NCI-H2227 (cell line): ENCODE measurements around the gene PCBP2.
"Not testable (repeated sequence)": the region's sequence is repeated elsewhere in the genome, so short reads cannot be mapped to it uniquely, and the experiment has no call there.

ENCODE experiments used
- DNase-seq: peaks from one replicate; lab custom pipeline; 2025; ENCODE audit not compliant: unreplicated experiment; lab: John Stamatoyannopoulos, UW

Gene PCBP2

DNA sequence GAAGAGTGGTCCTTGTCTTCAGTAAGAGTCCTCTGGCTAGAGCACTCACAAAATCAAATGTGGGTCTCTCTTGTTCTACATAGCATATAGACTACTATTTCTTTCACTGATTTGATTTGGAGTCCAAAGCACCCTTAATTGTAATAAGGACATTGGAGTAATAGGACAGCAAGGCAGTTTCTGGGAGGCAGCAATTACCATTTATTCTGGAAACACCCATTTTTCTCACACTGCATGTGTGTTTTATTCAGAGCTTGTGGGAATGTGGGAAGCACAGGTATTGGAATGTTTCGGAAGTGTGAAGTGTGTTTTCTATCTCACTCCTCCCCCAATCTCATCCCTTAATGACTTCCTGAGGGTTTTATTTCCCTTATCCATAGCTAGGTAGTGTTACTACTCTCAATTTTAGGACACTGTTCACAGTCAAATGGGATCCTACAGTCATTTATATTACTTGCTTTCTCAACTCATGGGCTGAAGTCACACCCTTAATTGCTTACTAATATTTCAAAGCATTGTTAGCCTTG, 20.2 kb downstream of the PCBP2 start:
- DNase-seq: no peak

GRCh38 chr12:53474077-53474476, 22.2 kb downstream of the PCBP2 start:
- DNase-seq: no peak

DNA sequence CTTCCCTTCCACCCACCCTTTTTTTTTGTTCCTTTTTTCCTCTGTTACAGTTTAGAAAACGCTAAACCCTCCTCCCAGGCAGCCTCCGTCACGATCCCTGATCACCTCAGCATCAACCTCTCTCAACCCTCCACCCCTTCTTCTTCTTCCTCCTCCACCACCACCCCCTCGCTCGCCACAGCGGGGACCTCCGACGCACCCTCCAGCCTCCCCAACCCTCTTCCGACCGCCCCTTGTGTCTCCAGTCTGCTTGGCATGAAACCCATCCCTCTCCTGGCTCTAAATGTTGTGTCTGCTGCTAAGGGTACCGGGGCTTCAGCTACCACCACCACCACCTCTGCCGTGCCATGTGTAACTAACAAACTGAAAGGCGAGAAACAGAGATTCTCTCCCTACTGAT, 22.9 kb downstream of the PCBP2 start:
- DNase-seq: no peak

- peak; percentile 17 for DNase-seq
Measured at GRCh38 chr12:53476769-53477209, 24.9 kb downstream of the PCBP2 start.

- no peak for DNase-seq
Measured at GRCh38 chr12:53478865-53479264, 27.0 kb downstream of the PCBP2 start.

GRCh38 chr12:53479331-53479730, 27.4 kb downstream of the PCBP2 start:
- DNase-seq: no peak

DNA sequence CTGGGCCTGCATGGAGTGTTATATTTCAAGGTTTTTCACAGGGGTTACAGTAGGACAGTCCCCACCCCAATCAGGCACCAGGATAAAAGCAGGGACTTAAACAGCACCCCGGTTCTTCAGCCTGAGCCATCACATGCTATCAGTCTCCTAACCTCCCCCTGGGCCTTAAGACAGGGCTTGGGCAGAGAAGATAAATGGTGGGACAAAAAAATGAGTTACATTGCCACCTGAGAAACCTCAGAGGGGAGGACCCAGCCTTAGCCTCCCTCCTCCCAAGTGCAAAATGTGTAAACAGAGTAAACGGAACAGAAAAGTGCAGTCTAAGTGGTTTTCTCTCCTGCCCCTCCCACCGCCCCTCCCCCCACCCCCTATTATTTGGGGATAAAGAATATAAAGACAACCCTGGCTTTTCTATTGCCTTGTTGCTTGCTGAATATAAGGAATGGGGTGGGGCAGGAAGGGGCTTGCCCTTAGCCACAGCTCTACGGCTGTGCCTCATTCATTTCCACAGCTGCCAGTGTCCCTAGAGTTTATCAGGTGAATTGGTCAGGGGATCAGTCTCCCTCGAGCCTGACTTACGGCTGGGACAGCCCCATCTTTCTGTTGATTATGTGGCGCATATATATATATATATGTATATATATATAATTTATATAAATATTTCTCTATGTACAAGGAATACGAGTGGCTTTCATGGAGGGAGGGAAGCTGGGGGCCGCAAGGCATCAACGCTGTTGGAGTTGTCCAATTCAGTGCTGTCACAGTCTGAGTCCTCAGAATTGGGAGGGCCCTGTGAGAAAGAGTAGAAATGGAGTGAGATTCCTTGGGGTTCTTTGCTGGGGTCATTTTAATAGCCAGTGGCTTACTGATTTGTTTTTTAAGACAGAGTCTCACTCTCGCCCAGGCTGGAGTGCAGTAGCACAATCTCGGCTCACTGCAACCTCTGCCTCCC, 28.9 kb downstream of the PCBP2 start:
- DNase-seq: no peak

- not testable (repeated sequence) for DNase-seq
Measured at GRCh38 chr12:53481458-53481857, 29.6 kb downstream of the PCBP2 start.

DNA sequence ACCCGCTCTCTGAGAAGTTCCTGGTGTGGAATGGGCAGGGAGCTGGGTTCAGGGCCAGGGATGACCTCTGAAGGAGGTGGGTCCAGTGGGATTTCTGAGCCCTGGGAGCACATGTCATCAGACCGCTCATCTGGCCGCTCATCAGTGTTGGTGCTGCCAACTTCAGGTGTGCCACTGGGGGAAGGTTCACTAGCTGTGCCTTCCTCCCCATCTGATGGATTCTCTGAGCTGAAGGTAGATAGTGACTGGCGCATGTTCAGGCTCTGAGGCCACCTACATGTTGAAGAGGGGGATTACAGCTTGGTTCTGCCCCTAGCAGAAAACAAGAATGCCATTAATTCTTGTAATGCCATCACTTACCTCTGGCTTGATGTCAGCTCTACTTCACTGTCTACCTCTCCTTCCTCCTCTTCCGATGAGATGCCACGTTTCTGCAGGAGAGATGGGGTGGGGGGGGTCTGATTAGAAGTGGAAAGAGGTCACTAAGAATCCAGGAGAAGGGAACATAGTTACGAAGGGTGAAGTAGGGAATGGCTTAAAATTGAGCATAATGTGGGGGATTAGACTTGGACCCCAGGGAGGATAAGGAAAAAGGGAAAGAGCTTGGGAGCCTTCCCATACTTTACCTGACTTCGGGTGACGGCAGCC, 30.2 kb downstream of the PCBP2 start:
- DNase-seq: peak; percentile 12

DNA sequence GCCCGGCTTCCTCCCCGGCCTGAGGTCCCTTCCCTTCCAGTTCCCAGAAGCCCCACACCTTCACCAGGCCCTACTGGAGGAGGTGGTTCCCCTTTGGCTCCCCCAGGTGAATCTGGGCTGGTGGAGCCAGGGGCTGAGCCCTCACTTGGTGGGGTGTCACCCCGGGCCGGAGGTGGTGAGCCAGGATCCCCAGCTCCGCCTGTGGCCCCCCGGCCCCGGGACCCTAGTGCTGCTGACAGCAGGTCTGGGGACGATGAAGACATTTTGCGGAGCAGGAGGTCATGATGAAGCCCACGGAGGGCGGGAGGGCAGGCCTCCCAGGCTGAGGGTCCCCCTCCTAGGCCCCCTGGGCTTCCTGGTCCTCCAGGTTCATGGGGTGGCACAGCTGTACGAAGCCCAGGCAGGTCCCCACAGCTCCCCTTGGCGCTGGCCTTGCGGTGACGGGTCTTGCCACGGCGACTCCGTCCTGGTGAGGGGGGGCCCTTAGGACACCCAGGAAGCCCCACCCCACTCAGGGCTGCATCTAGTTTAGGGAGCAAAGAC, 30.8 kb downstream of the PCBP2 start:
- no peak for DNase-seq

- no peak for DNase-seq
Measured at GRCh38 chr12:53483225-53483978, 31.5 kb downstream of the PCBP2 start.

DNA sequence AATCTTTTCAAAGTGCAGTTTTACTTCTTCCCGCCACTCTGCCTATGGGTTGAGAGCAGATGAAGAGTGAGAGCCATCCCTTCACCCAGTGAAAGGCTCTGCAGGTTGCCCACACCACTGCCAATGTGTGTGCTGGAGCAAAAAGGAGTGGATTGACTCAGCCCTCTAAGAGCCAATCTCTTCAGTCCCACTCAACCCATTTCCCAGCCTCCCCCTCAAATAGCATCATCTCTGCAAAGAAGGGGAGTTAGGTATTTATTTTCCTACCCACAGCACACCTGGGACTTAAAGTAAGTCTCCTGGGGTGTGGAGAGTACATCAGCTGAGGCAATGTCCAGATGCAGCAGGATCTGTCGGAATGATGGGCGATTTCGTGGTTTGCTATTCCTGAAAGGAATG, 32.1 kb downstream of the PCBP2 start:
- no peak for DNase-seq

DNA sequence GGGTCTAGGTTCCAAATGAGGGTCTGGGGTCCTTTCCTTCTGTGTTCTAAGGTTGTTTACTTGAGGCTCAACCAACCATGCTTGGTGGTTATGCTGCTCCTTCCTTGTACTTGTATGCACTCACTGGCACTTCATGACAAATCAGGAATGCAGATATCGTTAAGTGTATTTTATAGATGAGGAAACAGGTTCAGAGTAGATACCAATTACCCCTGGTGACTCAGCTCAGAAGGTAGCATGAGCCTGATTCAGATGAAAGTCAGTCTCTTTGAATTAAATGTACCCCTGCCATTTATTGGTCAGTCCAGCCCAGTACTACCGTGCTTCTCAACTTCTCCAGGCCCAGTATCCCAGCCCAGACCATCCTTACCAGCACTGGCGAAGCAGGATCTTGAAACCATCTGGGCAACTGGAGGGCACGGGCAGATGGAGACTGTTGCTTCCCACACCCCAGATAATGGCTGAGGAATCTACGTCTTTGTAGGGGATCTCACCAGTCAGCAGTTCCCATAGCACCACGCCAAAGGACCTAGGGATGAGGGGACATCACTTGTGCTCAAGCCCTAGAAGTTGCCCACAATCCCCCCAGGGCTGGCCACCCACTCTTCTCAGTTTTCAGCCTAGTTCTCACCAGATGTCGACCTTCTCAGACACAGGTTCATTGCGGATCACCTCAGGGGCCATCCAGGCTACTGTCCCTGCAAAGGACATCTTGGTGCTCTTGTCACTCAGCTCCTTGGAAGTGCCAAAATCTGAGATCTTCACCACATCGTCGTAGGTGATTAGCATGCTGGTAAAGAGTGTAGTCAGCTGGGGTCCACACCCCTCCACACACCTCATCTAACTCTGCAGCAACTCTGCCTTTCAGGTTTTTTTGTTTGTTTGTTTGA, 33.0 kb downstream of the PCBP2 start:
- no peak for DNase-seq

DNA sequence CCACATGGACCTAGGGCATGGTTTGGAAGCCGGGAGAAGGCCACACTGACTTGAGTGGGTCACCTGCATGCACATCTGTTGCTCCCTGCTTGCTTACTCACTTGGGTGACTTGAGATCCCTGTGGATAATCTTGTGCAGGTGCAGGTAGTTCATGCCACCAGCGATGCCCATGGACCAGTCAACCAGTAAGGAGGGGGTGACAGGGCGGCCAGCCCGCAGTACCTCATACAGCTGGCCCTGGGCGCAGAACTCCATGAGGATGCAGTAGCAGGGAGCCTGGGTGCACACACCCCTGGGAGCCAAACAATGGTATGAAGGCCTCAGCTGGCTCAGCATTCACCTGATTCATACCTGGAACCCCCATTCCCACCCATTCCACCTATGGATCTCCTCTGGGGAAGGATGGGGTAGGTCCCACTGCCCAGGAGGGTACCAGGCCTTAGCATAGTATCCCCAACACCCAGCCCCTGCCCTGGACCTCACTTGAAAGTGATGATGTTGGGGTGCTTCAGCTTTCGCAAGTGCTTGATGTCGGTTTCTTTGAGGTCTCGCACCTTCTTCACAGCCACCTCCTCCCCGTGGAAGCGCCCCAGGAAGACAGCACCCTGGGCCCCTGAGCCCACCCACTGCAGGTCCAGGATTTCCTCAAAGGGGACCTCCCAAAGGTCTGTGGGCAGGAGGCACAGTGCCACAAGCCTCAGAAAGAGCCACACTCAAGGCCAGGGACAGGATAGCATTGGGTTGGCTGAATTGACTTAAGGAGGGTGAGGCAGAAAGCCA, 34.2 kb downstream of the PCBP2 start:
- no peak for DNase-seq

GRCh38 chr12:53486736-53487487, 35.0 kb downstream of the PCBP2 start:
- no peak for DNase-seq

- peak; percentile 24 for DNase-seq
Measured at GRCh38 chr12:53489242-53489864, 37.5 kb downstream of the PCBP2 start.

- DNase-seq: peak; percentile 37
Measured at GRCh38 chr12:53492188-53492587, 40.3 kb downstream of the PCBP2 start.
